Measurements from ENCODE around the gene S100A4.

Gene S100A4

DNA sequence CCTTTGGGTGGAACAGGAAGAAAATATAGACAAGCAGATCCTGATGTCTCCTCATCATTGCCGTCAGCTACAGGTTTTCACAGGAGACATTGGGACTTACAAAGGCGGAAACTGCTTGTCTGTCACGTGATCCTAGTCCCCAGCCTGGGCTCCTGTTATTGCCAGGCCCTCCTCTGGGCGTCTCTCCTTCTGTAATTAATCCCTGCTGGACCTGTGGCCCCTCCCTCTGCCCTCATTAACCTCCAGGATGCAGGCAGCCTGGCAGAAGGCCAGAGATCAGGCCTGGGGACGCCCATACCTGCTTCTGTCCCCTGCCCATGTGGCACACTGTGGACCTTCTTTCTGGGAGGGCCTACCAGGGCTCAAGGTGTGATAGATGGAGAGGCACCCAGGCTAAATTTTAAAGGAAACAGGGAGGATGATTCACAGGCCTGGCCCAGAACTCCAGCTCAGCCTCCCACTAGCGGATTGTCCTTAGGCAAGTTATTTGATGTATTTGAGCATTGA lies 7.2 kb downstream of the S100A4 start:
- TF ChIP-seq, protein P1, sequence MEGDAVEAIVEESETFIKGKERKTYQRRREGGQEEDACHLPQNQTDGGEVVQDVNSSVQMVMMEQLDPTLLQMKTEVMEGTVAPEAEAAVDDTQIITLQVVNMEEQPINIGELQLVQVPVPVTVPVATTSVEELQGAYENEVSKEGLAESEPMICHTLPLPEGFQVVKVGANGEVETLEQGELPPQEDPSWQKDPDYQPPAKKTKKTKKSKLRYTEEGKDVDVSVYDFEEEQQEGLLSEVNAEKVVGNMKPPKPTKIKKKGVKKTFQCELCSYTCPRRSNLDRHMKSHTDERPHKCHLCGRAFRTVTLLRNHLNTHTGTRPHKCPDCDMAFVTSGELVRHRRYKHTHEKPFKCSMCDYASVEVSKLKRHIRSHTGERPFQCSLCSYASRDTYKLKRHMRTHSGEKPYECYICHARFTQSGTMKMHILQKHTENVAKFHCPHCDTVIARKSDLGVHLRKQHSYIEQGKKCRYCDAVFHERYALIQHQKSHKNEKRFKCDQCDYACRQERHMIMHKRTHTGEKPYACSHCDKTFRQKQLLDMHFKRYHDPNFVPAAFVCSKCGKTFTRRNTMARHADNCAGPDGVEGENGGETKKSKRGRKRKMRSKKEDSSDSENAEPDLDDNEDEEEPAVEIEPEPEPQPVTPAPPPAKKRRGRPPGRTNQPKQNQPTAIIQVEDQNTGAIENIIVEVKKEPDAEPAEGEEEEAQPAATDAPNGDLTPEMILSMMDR (conservative IDR thresholded peaks at IDR 0.05; ENCODE audit: low read length), result peak; percentile 16; the same call in 1 of the 2 replicates
- no peak overlapping the region for H3K4me3 ChIP-seq (ENCODE audit: low read length)
- DNase-seq (ENCODE audit: low read depth), result peak; percentile 53

- TF ChIP-seq, protein P1 (conservative IDR thresholded peaks at IDR 0.05; ENCODE audit: low read length), result no peak
- no peak overlapping the region for H3K4me3 ChIP-seq (ENCODE audit: low read length)
- no peak for DNase-seq (ENCODE audit: low read depth)
Measured at GRCh38 chr1:153537376-153537730, 8.3 kb downstream of the S100A4 start.

DNA sequence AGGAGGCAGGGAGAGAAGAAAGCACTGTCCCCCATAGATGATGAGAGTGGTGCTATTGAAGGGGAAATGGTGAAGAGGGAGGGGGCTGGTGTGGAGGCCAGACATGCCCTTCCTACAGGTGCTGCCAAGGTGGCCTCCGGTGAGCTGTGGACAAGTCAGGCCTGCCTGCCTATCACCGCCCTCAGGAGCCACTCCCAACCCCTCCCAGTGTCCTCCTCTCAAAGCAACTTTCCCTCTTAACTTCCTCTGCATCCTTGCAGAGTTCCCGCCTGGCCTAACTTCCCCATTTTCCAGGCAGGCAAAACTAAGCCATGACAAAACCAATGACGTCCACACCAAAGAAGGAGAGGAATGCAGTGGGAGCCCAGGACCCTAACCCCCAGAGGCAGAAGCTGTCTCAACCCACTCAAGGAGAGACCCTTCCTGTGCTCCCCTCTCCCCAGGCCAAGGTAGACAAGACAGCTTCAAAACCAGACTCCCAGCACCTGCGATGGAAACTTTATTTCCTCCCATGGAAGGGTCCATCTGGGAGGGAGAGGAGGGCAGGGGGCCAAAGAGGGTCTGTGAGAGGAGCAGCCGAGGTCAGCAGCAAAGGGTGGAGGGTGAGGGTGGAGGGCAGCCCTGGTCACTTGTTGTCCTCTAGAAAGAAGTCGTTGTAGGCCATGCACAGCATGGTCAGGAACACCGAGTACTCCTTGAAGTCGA lies 8.8 kb downstream of the S100A4 start:
- peak overlapping the region; percentile 100 for H3K4me3 ChIP-seq (ENCODE audit: low read length)
- TF ChIP-seq, protein P1 (conservative IDR thresholded peaks at IDR 0.05; ENCODE audit: low read length), result no peak
- no peak for DNase-seq (ENCODE audit: low read depth)

- peak overlapping the region; percentile 100 for H3K4me3 ChIP-seq (ENCODE audit: low read length)
- TF ChIP-seq, protein P1 (conservative IDR thresholded peaks at IDR 0.05; ENCODE audit: low read length), result no peak
Measured at GRCh38 chr1:153536012-153536670, 9.5 kb downstream of the S100A4 start.

GRCh38 chr1:153535242-153536011 lies 10.2 kb downstream of the S100A4 start, which contains the start of gene S100A6:
Gene S100A6 (minus strand): TSS chr1:153535991. CDS start chr1:153535339, 652 bp downstream.
- TF ChIP-seq, protein P1 (conservative IDR thresholded peaks at IDR 0.05; ENCODE audit: low read length), result peak; percentile 32
- DNase-seq (ENCODE audit: low read depth), result peak; percentile 59
- H3K4me3 ChIP-seq (ENCODE audit: low read length), result peak within 1 kb of the TSS; percentile 100

More at GRCh38 chr1:153536012-153536670, 9.5 kb downstream of the S100A4 start:
- DNase-seq (ENCODE audit: low read depth), result peak; percentile 91

- peak overlapping the region; percentile 100 for H3K4me3 ChIP-seq (ENCODE audit: low read length)
- TF ChIP-seq, protein P1 (conservative IDR thresholded peaks at IDR 0.05; ENCODE audit: low read length), result no peak
- DNase-seq (ENCODE audit: low read depth), result no peak
Measured at GRCh38 chr1:153534925-153535241, 10.7 kb downstream of the S100A4 start.
